ENCODE results near the gene NYNRIN.

Gene NYNRIN

GRCh38 chr14:24463017-24463883, 64.4 kb downstream of the NYNRIN start:
- DNase-seq: no peak

- no peak for DNase-seq
Observed at GRCh38 chr14:24463884-24464785, 65.3 kb downstream of the NYNRIN start.

GRCh38 chr14:24465368-24465767, 66.6 kb downstream of the NYNRIN start:
- no peak for DNase-seq

GRCh38 chr14:24465805-24466204, 67.0 kb downstream of the NYNRIN start:
- DNase-seq: no peak

Measured in activated CD4-positive, alpha-beta T cell treated with anti-CD3 and anti-CD28 coated beads, Interleukin-2, amount 50 U/mL, for 4 hours (primary cell).